Parathyroid adenoma (tissue), 2 donors: ENCODE measurements around the gene EGFLAM.

Experiments used
- H2AFZ ChIP-seq: fragments of 300-600 bp; sonication (generic); one replicate; pipeline ENCODE4 v1.7.0; 2017; ENCODE audit warnings: antibody characterized with exemption, mild to moderate bottlenecking
- H3K27ac ChIP-seq: fragments of 300-600 bp; sonication (generic); one replicate; pipeline ENCODE4 v1.7.0; 2017
- H3K27me3 ChIP-seq: fragments of 300-600 bp; sonication (generic); one replicate; pipeline ENCODE4 v1.7.0; 2017; ENCODE audit warnings: low read length; ENCODE audit not compliant: control insufficient read depth, insufficient read depth
- H3K36me3 ChIP-seq: fragments of 300-600 bp; sonication (generic); one replicate; pipeline ENCODE4 v1.7.0; 2017; ENCODE audit warnings: low read length; ENCODE audit not compliant: control insufficient read depth, insufficient read depth
- H3K4me1 ChIP-seq: fragments of 300-600 bp; sonication (generic); one replicate; pipeline ENCODE4 v1.7.0; 2017; ENCODE audit warnings: control low read depth
- H3K4me2 ChIP-seq: fragments of 300-600 bp; sonication (generic); one replicate; pipeline ENCODE4 v1.7.0; 2017; ENCODE audit warnings: low read length
- H3K4me3 ChIP-seq: fragments of 300-600 bp; sonication (generic); one replicate; pipeline ENCODE4 v1.7.0; 2017; ENCODE audit warnings: low read depth, low read length
- H3K79me2 ChIP-seq: fragments of 300-600 bp; sonication (generic); one replicate; pipeline ENCODE4 v1.7.0; 2017; ENCODE audit warnings: control low read depth
- H3K9ac ChIP-seq: fragments of 300-600 bp; sonication (generic); one replicate; pipeline ENCODE4 v1.7.0; 2017; ENCODE audit warnings: mild to moderate bottlenecking
- H3K9me3 ChIP-seq: fragments of 300-600 bp; sonication (generic); one replicate; pipeline ENCODE4 v1.7.0; 2017; ENCODE audit warnings: low read length; ENCODE audit not compliant: control insufficient read depth
- TF ChIP-seq, protein P1 (sequence below): fragments of 300-600 bp; sonication (generic); IDR thresholded peaks from one replicate; pipeline ENCODE4 v1.7.0; 2017; ENCODE audit warnings: antibody characterized with exemption, mild to moderate bottlenecking
- donor health status: primary hyperparathyroidism.

EGFLAM gene

DNA sequence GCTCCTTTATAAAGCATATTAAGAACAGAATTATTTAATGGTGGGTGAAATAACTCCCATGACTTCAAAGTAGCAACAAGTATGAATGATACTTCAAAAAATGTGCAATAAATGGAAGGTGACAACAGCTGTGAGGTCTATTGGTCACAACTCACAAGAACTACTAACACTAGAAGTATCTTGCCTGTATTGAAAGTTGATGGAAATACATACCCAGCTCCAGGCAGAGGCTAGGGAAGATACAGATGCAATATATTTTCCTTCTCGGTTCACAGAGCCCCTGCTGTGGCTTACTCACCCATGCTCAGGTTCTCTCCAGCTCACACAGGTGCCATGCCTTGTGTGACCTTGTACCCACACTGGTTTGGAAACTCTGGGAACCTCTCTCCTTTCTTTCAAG lies 164.3 kb downstream of the EGFLAM start:
- H2AFZ ChIP-seq: no peak overlapping the region
- no peaks in the 10 kb centered on the region for H3K79me2 ChIP-seq
- no peaks in the 10 kb centered on the region for H3K9me3 ChIP-seq
- no peaks in the 10 kb centered on the region for H3K27me3 ChIP-seq
- H3K27ac ChIP-seq: no peak overlapping the region
- peaks cover 3% of the 10 kb centered on the region for H3K4me1 ChIP-seq
- no peak overlapping the region for H3K4me3 ChIP-seq
- no peak overlapping the region for H3K9ac ChIP-seq
- no peak overlapping the region for H3K4me2 ChIP-seq
- no peaks in the 10 kb centered on the region for H3K36me3 ChIP-seq
- TF ChIP-seq, protein P1, sequence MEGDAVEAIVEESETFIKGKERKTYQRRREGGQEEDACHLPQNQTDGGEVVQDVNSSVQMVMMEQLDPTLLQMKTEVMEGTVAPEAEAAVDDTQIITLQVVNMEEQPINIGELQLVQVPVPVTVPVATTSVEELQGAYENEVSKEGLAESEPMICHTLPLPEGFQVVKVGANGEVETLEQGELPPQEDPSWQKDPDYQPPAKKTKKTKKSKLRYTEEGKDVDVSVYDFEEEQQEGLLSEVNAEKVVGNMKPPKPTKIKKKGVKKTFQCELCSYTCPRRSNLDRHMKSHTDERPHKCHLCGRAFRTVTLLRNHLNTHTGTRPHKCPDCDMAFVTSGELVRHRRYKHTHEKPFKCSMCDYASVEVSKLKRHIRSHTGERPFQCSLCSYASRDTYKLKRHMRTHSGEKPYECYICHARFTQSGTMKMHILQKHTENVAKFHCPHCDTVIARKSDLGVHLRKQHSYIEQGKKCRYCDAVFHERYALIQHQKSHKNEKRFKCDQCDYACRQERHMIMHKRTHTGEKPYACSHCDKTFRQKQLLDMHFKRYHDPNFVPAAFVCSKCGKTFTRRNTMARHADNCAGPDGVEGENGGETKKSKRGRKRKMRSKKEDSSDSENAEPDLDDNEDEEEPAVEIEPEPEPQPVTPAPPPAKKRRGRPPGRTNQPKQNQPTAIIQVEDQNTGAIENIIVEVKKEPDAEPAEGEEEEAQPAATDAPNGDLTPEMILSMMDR: no peak

DNA sequence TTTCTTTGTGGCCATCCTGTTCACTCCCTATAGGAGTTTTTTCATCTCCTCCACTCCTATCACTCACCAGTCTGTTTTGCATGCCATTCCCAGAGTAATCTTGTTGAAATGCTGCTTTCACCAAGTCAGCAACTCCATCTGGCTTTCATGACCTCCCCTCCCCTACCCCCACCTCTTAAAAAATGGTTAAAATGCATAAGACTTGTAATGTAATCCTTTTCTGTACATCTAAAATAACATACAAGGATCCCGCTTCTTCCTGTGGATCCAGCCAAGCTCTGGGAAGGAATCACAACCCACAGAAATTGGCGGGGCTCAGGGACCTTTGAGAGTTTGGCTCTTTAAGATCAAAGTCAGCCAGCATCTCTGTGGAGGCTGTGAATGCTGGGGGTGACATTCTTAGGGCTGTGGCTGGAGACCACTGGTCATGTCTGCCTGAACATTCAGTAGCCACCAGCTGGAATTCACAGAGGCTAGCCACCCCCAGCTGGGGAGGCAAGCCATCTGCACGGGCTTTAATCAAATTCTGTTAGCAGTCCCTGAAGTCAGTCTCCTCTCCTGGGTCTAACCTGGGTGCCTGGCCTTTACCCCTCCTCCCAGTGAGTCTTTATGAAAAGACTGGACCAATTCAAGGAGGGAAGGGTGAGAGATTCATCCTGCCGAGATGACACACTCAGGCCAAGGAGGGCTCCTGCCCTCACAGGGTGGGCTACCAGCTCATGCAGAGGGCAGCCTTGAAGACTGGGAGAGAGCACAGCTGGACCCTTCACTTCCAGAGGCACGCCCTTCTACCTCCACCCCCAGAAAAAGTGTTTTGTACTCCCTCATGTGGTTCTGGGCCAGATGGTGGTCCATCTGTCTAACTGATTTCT lies 165.2 kb downstream of the EGFLAM start:
- no peak overlapping the region for H3K4me3 ChIP-seq
- no peaks in the 10 kb centered on the region for H3K36me3 ChIP-seq
- H3K9me3 ChIP-seq: no peaks in the 10 kb centered on the region
- TF ChIP-seq, protein P1: no peak
- no peak overlapping the region for H2AFZ ChIP-seq
- H3K27me3 ChIP-seq: no peaks in the 10 kb centered on the region
- no peak overlapping the region for H3K4me2 ChIP-seq
- H3K9ac ChIP-seq: no peak overlapping the region
- no peak overlapping the region for H3K27ac ChIP-seq
- H3K4me1 ChIP-seq: peaks cover 3% of the 10 kb centered on the region
- no peaks in the 10 kb centered on the region for H3K79me2 ChIP-seq

DNA sequence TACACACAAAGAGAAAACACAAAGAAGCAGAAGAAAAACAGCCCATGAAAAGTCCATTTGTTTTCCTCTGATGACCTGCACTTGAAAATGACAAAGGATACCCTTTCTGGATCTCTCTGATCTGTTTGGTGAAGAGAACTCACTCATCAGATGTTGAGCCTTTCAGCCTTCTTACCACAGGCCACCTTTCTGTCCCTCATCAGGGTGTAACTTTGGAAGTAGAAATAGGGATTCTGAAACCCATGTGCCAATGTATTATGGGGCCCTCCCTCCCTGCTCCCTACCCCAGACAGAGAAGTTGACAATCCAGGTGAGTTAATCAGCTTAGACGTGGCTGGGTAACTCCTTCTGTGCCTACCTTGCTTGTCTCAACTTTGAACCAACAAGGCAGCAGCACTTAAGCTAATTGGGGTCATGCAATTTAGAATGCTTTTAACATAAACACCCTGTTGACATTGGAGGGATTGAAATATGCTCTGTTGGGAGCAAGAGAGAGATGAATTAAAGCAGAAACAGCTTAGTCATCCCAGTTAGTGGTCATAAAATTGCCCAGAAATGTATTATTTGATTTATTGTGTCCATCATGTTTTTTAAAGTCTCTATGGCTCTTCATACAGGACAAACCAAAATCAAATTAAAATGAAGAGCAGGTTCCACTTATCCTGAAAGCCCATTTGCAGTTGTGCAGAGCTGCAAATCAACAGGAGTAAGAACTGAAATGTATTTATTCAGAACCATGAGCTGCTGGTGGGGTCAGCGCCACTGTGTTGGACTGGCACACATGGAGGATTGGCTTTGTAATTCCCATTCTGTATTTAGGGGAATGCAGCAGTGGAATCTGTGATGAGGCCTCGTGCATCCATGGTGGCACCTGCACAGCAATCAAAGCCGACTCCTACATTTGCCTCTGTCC lies 166.0 kb downstream of the EGFLAM start:
- Histone ChIP-seq H3K9ac (no peak overlapping the region), H3K9me3 (no peaks in the 10 kb centered on the region), H3K4me1 (peaks cover 3% of the 10 kb centered on the region), H2AFZ (no peak overlapping the region), H3K27ac (no peak overlapping the region), H3K79me2 (no peaks in the 10 kb centered on the region), H3K4me3 (no peak overlapping the region), H3K27me3 (no peaks in the 10 kb centered on the region), H3K4me2 (no peak overlapping the region), H3K36me3 (no peaks in the 10 kb centered on the region)
- TF ChIP-seq, protein P1: no peak

DNA sequence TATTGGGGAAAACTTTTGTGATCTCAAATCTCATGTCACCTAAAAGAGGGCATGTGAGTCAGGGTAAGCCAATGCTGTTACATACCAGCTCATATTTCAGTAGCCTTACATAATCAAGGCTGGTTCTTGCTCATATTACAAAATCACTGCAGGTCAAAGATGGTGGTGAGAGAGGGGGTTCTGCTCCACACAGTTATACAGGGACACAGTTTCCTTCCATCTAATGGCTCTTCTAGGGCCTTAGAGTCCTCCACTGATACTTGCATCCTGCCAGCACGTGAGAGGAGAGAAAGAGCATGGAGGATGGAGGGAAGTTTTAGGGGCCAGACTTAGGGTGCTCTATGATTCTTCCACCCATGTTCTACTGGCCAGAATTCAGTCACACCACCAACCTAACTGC lies 168.1 kb downstream of the EGFLAM start:
- Histone ChIP-seq H3K36me3 (no peaks in the 10 kb centered on the region), H3K79me2 (no peaks in the 10 kb centered on the region), H3K4me1 (peaks cover 3% of the 10 kb centered on the region), H3K4me3 (no peak overlapping the region), H3K27ac (no peak overlapping the region), H3K27me3 (no peaks in the 10 kb centered on the region), H3K4me2 (no peak overlapping the region), H2AFZ (peak overlapping the region; percentile 52), H3K9ac (no peak overlapping the region), H3K9me3 (no peaks in the 10 kb centered on the region)
- TF ChIP-seq, protein P1: no peak
